SHP77 treated with DMSO at 0.1 percent for 48 hours (cell line): Measurements from ENCODE around the gene MYO16.
"Not testable (repeated sequence)": the region's sequence is repeated elsewhere in the genome, so short reads cannot be mapped to it uniquely, and the experiment has no call there.

ENCODE experiments used
- DNase-seq: peaks from one replicate; lab custom pipeline; 2025; lab: John Stamatoyannopoulos, UW

MYO16 gene

DNA sequence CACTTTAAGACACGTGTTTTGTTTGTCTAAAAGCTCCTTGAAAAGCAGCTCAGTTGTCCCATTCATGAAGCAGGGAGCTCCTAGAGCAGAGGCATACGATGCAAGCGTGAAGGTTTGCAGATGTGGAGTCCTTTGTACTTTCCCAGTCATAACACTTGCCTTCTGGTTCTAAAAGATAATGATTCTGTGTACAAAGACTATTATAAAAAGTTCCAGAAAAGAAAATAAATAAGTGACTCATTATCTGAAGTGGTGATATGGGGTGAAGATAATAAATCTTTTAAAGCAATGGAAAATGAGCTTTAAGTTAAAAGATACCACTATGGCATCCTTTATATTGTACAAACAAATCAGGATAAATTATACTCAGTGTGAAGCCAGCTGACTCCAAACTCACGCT is 569.9 kb downstream of the MYO16 start:
- no peak for DNase-seq

DNA sequence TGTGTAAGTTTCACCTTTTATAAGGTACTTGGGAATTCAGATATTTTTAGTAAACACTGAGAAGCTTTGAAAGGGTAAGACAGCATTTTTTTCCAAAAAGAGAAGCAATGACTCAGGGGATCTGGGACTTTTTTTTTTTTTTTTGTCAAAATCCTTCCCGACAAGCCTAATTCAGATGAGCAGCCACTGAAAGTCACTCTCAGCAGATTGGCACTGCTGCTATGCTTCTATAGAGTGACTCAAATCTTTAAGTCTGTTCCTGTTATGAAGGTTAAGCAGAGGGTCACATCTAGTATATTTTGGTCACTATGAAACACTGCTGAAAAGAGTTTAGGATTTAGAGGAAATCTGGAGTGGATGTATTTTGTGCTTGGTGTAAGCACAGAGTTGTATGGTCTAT is 571.1 kb downstream of the MYO16 start:
- DNase-seq, result no peak

GRCh38 chr13:109203587-109203986 is 574.2 kb downstream of the MYO16 start:
- no peak for DNase-seq

- DNase-seq, result no peak
Measured at GRCh38 chr13:109204252-109204651, 574.8 kb downstream of the MYO16 start.

DNA sequence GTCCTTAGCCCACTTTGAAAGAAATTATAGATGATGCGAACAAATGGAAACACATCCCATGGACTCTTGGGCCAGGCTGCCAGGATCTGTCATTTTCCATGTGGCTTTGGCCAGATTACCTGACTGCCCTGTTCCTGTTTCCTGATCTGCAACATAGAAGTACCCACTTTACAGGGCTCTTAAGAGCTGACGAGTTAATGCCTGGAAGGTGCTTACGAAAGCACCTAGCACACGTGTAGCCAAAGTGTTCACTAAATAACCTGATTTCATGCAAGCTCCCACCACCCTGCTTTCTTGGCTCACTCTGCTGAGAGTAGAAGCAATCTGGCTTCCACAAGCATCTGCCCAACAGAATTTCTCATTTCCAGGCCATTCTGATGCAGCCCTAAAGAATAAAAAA is 575.2 kb downstream of the MYO16 start:
- no peak for DNase-seq

- DNase-seq, result no peak
Measured at GRCh38 chr13:109205315-109205714, 575.9 kb downstream of the MYO16 start.

DNA sequence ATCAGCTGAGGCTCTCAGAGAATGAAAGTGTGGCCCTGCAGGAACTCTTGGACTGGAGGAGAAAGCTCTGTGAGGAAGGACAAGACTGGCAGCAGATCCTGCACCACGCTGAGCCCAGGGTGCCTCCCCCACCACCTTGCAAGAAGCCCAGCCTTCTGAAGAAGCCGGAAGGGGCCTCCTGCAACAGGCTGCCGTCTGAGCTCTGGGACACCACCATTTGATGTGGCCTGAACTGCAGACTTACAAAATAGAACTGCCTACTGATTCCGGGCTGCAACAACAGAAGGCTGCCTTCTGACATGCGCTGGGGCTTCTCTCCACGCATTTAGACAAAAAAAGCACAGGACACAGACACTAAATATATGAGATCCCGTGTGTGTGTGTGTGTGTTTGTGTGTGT is 577.2 kb downstream of the MYO16 start:
- DNase-seq, result no peak

GRCh38 chr13:109207622-109208021 is 578.2 kb downstream of the MYO16 start:
- no peak for DNase-seq

GRCh38 chr13:109208522-109208921 is 579.1 kb downstream of the MYO16 start:
- no peak for DNase-seq

GRCh38 chr13:109209526-109209925 is 580.1 kb downstream of the MYO16 start:
- peak; percentile 36 for DNase-seq

GRCh38 chr13:109211616-109212015 is 582.2 kb downstream of the MYO16 start:
- no peak for DNase-seq

DNA sequence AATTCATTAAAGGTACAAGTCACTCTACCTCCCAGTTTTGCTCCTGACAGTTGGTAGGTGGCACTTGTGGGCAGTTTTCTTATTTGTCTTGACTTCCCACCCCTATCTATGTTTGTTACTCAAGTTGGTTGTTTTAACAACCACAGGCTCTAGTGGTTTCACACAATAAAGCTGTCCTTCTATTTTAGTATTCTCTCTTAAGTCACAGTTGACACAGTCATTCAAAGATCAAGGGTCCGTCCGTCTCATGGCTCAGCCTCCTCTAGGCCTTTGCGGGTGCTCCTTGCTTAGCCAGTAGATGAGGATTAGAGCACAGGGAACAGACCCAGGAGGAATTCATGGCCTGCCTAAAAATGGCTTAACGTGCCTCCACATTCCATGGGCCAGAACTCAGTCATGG is 583.2 kb downstream of the MYO16 start:
- no peak for DNase-seq

GRCh38 chr13:109213714-109214113 is 584.3 kb downstream of the MYO16 start:
- DNase-seq, result no peak

DNA sequence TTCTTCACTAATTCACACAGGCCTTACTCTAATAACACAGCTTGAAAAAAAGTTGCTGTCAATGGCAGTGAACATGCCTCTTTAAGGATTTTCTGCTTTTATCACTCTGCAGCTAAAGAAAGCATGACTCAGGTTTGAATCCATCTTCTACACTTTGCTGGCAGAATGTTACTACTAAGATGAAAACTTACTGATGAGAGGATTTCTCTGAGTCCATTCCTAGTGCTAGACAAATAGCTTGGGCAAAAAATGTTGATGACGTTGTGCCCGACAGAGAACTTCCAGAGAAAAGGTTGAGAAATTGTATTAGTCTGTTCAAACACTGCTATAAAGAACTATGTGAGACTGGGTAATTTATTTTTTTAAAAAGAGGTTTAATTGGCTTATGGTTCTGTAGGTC is 585.0 kb downstream of the MYO16 start:
- DNase-seq, result no peak

DNA sequence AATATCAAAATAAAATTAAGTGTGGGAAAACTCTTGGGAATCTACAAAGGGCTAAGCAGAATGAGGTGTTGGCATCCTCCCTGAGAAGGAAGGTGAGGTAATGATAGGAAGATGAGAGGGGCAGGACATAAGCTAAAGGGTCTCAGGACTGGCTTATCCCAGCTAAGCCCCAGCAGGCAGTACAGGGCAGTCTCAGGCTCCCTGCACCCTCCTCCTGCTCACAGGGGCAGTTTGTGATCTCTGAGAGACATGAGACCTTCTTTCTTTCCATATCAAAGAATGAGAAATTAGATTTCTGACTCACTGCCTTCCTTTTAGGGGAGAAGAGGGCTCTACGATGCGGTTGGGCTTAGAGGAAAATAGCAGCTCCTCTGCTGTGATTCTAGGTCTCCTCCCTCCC is 586.0 kb downstream of the MYO16 start:
- no peak for DNase-seq

- DNase-seq, result not testable (repeated sequence)
Measured at GRCh38 chr13:109217510-109217909, 588.1 kb downstream of the MYO16 start.

- DNase-seq, result no peak
Measured at GRCh38 chr13:109220631-109221030, 591.2 kb downstream of the MYO16 start.

DNA sequence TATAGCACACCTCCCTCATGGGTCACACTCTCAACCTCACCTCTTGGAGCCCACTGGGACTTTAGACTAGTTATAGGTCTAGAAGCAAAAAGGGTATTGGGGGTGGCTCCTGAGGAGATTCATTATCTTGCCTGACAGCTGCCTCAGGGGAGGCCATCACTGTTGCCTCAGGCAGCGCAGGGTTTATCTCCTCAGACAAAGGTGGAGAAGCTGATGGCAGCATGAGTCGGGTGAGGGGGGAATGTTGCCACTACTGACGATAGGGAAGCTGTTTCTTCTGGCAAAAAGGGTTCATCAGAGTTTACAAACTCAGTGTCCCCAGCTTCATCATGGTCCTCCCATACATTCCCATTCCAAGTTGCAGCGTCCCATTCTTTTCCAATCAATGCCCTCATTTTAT is 594.6 kb downstream of the MYO16 start:
- no peak for DNase-seq

DNA sequence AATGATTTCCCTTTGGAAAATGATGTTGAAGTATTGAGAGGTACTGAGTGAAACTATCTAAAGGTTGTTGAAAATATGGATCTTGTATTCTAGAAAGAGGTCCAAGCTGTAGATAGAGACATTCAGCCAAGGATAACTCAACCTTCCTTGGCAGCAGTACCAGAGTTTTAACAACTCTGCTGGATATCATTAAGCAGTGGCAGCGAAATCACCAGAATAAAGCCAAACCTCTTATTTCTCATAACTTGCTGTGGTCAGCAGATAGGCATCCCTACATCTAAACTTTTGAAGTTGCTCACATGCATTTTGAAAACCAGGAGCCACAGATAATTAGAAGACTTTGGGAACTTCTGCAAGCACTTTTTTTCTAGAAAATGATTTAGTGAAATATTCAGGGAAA is 597.2 kb downstream of the MYO16 start:
- no peak for DNase-seq

GRCh38 chr13:109227344-109227940 is 598.0 kb downstream of the MYO16 start:
- DNase-seq, result no peak

GRCh38 chr13:109228211-109228610 is 598.8 kb downstream of the MYO16 start:
- no peak for DNase-seq

DNA sequence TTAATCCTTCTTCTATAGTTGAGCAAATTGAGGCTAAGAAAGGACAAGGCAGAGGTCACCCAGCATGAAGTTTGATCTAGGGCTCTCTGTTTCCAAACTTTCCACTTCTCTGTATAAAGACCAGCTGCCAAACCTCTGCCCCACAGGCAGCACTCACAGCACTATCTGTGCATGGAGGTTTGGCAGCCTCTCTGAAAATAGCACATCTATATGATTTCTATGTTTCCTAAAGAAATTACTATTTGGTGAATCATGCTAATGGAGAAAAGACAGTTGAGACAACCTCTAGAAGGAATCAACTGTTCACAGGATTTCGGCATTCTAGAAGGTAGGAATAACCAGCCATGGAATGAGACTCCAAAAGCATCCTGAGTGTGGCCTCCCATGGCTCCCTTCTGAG is 602.5 kb downstream of the MYO16 start:
- DNase-seq, result no peak

DNA sequence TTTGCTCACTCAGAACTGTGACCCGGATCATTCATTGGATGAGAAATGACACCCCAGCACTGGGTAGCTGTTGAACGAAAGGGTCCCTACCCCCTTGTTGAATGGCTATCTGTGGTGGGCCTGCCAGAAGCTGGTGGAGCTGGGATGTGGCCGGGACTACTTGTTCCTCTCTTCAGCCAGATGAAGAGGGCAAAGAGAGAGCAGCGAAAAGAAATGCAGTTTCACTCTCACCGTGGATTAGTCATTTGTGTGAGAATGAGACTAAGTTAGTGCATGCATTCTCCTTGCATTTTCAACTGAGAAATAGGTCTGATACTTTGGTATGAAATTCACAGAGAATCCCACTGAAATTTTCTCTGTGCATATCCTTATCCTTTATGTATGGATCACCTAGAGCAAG is 603.9 kb downstream of the MYO16 start:
- no peak for DNase-seq

DNA sequence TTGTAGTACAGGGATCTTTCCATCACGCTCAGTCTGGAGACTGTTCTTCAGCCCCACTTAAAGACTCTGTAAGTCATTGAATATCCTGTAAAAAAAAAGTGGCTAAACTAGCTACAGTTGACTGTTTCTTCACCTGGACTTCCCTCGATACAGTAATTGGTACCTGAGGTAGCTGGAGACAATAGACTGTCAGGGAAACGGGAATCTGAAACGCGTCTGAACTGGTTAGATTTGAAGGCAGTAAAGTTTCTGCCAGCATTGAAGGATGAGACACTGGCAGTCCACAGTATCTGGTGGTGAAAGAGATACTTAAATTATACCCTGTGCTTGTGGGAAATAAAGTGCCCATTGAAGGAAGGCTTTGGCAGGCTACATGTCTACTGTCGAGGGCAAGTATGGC is 606.5 kb downstream of the MYO16 start:
- no peak for DNase-seq

GRCh38 chr13:109241160-109241559 is 611.7 kb downstream of the MYO16 start:
- no peak for DNase-seq
